ENCODE results near the gene SLC25A27.
"Not testable (repeated sequence)": the region's sequence is repeated elsewhere in the genome, so short reads cannot be mapped to it uniquely, and the experiment has no call there.

SLC25A27 gene, protein sequence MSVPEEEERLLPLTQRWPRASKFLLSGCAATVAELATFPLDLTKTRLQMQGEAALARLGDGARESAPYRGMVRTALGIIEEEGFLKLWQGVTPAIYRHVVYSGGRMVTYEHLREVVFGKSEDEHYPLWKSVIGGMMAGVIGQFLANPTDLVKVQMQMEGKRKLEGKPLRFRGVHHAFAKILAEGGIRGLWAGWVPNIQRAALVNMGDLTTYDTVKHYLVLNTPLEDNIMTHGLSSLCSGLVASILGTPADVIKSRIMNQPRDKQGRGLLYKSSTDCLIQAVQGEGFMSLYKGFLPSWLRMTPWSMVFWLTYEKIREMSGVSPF

DNA sequence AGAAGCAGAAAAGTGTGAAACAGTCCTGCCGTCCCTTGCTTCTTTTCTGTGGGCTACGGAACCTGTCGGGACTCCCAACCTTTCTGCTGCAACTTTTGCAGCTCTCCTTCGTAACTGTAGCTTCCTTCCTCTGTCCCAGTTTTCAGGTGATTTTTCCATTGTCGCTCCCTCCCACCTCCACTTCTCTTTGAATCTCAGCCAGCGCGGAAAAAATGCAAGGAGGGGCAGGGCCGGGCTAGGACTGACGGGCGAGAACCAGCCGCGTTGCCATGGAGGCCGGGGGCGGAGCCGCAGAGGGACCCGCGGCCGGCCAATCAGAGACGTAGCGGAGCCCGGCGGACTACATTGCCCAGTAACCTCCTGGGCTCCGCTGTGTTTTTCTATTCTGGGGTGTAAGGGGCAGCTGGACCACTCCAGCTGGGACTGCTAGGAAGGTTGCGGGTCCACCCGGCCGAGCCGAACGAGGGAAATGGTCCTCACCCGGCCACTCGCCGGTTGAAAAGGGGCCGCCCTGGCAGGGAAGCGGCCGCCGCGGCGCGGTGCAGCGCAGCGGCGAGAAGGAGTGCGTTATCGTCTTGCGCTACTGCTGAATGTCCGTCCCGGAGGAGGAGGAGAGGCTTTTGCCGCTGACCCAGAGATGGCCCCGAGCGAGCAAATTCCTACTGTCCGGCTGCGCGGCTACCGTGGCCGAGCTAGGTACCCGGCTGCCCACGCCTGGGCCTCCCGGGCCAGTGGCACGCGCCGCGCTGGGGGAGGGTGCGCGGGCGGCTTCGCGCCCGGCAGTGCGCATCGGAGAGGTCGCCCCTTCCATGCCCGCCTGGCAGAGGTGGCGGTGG, at the start of gene SLC25A27, which contains the start of gene CYP39A1:
Gene SLC25A27 (plus strand): TSS at position 373 of the 836 bp plus-strand sequence. CDS start 218 bp downstream, at position 591.
Gene CYP39A1 (minus strand): TSS at position 216 of the 836 bp plus-strand sequence. CDS start 236 bp downstream, outside the sequence.
- peak; percentile 94 for DNase-seq (ENCODE audit: low spot score)

DNA sequence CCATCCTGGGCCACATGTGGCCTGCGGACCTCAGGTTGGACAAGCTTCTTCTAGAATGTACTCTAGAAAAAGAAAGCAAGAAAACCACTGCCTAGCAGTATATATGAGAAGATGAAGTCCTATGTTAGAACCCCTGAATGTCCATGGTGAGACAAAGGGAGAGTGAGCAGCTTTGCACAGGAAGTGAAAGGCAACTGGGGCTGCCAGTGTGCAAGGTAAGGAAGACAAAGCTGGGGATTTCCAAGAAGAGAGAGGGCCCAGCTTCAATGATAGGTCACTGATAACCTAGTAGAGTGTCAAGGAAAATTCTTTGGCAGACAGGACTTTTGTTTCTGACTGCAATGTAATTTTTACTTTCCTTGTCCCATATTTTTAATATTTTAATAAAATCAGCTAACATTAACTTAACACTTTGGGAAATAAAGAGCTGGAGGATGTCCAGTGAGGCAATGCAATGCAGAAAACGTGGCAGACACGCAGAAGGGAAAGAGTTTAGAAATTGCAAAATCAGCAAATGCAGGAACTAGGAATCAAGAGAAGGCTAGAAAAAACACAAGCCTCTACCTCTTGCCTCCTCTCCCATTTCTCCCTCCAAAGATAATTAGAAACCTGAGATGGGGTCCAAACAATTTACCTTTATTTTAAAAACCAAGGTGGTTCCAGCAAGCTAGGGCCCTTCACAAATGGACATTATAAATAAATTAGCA, 47.5 kb upstream of the SLC25A27 start:
- DNase-seq (ENCODE audit: low spot score): no peak

DNA sequence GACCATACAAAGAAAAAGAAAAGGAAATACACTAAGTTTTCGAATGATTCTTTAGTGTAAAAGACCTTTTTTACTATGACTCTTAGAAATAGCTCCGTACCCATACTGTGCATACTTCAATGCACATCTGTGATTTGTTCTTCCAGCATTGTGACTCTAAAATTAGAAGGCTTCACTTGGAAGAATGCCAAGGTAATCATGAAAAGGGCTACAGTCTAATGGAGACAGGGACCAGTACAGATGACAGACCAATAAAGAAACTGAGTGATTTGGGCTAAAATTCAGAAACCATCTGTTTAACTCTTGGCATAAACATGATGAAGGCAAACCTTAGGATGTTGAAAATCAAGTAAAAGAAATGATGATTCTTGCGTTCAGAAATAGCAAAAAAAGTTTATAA, 46.4 kb upstream of the SLC25A27 start:
- no peak for DNase-seq (ENCODE audit: low spot score)

DNA sequence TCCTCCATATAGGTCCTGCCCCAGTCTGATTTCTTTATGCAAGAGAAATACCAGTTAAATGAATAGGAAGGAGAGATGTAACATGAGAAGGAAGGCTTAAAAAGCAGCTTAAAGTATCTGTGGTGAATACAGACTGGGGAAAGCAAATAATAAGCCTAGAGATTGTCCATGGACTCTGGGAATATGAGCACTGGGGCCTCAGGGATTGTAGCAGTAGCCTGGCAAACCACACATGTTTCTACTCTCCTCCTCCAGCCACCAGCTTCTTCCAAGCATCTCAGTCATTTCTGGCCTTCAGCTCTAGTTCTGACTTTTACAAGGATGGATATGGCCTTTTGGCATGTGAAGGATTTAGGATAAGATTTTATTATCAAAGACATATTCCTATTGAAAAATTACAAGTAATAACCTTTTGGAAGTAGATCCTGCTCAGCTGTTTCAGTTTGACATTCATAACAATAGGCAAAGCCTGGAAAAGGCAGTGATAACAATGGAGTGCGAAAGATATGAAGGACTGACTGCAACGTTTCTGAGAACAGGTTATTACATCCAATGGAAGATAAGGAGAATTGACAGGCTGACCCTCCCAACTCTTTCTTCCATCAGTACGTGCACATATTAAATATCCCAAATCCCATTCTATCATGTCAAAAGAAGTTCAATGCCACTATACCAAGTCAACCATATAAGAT, 41.8 kb upstream of the SLC25A27 start:
- DNase-seq (ENCODE audit: low spot score): no peak

DNA sequence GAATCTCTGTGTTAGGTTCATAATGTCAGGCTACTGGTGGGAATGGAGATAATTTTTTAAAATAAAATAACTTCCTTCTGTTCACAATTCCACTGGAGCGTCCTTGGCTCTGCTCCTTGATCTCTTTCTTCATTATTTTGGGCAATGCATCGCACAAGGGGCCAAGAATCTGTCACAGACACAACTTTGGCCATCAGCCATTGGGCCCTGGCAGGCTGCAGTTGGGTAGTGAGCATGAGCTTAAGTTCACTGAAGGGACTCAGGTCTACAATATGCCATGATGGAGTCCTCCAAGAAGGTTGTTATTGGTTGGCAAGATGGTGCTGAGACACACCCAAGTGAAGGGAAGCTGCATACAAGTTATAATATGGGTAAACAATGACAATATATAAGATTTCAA, 40.1 kb upstream of the SLC25A27 start:
- no peak for DNase-seq (ENCODE audit: low spot score)

DNA sequence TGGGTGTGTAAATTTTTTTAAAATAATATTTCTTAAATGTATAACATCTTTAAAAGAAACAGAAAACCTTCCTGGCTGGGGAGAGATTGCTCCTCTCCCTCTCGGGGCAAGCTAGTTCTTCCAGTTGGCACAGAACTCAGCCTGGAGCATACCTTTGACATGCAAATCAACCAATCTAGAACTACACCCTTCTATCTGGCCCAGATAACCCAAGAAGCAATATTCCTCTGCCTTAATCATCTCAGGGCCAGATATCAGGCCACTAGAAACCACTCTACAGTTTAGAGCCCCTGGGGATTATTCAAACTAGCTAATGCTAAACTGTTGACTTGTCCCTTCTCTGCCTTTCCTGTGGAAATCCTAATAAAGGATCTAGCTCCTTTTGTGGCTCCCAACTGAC, 34.0 kb upstream of the SLC25A27 start:
- DNase-seq (ENCODE audit: low spot score): no peak

DNA sequence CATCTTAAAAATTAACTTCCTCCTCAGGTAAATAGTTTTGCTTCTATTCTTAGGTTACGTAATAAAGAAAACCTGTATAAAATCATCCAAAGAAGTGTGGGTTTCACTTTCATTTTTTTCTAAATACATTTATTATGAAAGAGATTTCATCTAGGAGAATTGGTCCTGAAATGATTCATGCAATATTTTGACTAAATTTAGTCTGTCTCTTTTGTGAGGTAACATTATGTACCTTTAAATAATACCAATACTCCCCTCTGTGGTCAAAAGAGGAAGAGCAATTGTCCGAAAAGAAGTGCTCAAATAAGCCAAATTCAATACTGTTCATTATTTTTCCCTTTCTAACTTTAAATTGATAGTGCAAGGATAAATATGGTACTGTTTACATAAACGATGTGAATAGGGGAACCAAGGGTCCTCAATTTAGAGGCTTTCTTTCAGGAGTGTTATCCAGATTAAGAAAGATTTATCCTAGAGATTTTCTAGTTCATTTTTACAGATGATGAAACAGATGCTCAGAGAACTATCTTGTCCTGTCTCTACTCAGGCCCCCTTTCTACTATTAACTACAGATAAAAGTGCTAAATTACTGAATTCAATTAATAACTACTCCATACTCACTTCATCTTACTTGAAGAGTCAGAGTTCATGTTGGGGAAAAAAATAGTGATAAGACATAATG, 26.4 kb upstream of the SLC25A27 start:
- no peak for DNase-seq (ENCODE audit: low spot score)

DNA sequence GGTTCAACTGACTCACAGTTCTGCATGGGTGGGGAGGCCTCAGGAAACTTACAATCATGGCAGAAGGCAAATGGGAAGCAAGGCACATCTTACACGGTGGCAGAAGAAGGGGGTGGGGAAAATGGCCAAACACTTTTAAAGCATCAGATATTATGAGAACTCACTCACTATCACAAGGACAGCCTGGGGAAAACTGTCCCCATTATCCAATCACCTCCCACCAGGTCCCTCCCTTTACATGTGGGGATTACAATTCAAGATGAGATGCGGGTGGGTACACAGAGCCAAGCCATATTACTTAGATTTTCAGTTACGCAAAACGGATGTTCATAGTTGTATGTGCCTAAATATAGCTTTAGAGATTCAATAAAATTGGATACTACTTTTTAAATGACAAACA, 25.8 kb upstream of the SLC25A27 start:
- DNase-seq (ENCODE audit: low spot score): no peak

DNA sequence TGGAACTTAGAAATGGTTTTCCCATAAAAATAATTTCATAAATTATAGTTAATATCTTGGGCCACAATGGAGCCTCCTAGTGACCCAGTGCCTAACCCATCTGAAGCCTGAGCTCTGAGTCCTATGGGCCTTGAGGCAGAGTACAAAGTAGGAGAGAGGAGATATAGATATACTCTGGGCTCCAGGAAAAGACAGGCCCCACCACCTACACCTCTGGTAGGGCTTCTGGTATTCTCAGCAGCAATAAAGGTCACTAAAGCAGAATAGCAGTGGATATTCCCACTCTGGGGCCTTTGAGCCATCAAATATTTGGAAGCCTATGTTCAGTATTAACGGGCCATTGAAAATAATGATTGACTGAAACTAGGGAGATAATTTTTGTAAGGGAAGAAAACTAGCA, 24.3 kb upstream of the SLC25A27 start:
- no peak for DNase-seq (ENCODE audit: low spot score)

DNA sequence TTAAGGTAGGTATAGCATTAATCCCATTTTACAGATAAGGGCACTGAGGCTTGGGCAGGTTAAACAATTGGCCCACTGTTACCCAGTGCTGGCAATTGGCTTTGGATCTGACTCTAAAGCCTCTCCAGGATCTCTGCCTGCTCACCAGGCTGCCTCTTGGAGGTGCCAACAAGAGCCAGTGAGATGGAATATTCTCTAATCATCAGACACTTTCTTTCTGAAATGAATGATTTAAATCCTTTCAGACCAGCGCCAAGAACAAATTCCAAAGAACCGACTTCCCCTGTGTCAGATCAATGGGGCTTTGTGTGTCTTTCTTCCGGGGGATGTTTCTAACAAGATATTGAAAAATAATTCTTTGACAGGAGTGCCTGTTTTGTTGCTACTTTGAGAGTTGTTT, 23.8 kb upstream of the SLC25A27 start:
- no peak for DNase-seq (ENCODE audit: low spot score)

DNA sequence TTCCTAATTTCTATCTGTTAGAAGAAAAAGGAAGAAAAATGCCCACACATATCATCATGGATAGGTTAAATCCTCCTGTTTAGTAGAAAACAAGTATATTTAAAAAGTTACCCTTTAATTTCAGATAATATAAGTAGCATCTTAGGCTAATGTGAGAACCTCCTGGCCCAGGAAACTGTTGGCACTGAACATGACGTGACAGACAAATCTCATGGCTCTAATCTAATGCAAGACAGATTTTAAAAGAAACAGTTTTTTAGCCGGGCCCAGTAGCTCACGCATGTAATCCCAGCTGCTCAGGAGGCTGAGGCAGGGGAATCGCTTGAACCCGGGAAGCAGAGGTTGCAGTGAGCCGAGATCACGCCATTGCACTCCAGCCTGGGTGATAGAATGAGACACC, 23.1 kb upstream of the SLC25A27 start:
- DNase-seq (ENCODE audit: low spot score): no peak

DNA sequence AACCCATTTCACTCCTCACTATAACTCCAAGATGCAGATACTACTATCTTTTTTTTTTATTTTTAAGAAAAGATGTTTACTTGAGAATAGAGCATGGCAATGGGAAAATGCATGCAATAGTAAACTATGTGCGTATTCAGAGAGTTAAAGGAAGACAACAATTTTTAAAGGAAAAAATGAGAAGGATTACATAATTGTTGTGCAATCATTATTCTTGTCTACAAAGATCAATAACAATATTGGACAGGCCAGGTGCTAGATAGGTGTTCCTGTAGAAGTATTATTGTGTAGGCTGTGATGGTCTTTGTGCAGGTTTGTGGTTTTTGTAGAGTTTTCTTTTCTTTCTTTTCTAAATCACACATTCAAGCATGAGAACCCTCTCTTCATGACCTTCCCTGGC, 20.7 kb upstream of the SLC25A27 start:
- DNase-seq (ENCODE audit: low spot score): no peak

DNA sequence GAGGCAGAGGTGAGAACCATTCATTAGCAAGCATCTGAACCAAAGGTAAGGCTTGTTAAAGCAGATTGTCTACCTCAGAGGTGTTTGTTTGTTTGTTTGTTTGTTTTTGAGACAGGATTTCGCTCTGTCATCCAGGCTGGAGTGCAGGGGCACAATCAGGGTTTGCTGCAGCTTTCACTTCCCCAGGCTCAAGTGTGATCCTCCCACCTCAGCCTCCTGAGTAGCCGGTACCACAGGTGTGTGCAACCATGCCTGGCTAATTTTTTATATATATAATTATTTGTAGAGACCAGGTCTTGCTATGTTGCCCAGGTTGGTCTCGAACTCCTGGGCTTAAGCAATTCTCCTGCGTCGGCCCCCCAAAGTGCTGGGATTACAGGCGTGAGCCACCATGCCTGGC, 17.3 kb upstream of the SLC25A27 start:
- no peak for DNase-seq (ENCODE audit: low spot score)

DNA sequence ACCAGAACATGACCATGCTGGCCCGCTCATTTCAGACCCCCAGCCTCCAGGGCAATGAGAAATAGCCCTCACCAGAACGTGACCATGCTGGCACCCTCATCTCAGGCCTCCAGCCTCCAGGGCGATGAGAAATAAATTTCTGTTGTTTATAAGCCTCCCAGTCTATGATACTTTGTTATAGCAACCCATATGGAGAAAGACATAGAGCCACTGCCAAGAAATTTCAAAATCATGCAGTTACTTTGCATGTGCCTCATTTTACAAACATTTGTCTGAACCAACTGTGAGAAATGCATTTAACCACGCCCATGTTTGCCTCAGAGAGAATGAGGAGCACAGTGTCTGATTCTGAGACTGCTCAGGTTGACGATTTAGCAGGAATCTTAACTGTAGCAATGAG, 15.6 kb upstream of the SLC25A27 start:
- DNase-seq (ENCODE audit: low spot score): no peak

DNA sequence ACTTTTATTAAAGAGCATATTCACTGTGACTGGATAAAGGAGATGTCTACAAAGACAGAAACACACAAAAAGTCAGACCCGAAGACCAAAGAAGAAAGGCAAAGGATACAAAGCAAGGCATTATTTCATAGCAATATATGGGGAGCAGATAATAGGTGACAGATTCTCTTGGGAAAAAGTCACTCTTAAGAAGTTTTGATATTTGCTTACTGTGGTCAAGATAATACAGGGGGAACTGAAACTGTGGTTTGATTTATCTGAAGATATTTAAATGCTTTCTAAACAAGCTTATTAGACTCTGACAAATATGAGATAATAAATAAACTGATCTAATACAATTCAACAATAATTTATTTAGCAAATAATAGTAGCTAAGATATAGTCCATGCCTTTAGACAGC, 14.8 kb upstream of the SLC25A27 start:
- no peak for DNase-seq (ENCODE audit: low spot score)

DNA sequence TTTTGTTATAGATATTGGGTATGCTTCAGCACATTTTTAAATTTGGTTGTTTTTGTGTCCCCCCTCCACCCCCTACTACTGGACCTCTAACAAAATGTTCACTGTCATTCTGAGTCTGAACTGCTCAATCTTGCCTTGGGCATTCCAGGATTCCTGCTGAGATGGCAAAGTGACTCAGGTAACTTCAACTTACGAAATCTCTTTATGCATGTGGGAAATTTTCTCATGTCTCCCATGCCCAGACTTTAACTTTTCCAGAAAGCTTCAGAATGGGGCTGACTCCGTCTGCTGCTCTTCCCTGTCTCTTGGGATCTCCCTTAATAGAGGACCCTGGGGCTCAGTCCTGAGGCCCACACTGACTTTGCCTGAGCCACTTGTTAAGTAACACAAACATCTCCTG, 14.1 kb upstream of the SLC25A27 start:
- no peak for DNase-seq (ENCODE audit: low spot score)

DNA sequence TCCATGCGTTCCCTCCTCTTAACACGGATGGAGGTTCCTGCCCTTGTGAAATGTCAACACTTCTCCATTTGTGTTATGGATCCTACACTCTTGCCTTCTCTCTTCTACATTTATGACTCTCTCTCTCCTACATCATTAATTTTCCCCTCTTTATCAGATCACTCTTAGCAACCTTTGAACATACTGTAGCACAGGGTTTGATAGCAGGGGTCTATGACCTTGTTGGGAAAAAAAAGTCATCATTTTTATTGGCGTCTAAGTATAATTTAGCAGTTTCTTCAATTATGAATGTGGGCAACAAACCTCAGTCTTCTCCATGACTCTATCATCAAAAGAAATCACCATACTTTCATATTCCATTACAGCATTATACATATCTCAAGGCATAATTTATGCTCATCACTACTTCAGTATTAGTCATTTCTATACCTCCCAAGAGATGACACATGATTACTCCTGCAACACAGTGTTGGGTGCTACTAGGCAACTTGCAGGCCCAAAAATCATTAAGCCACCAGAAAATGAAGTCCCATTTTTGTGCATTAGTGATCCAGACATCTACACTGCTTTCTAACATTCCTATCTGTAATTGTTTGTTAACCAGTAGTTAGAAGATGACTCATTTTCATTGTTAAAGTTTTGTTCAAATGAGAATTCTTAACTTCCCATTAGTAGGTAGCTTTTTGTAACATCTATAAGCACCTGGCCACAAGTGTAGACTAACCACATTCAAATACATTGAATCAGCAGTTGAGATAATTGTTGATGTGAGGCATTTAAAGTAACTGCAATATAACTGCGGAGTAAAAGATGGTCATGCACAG, 9.6 kb upstream of the SLC25A27 start:
- DNase-seq (ENCODE audit: low spot score): no peak

DNA sequence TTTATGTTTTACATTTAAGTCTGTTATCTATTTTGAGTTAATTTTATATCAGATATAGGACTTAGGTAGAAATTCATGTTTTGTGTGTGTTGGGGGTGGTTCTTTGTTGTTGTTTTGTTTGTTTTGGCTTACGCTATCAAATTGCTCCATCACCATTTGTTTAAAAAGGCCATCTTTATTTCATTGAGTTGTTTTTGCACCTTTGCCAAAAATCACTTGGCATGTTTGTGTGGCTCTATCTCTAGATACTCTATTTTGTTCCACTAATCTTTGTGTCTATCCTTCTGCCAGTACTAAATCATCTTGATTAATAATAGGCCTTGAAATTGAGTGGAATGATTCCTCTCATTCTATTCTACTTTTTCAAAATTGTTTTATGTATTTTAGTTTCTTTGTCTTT, 7.5 kb upstream of the SLC25A27 start:
- no peak for DNase-seq (ENCODE audit: low spot score)

DNA sequence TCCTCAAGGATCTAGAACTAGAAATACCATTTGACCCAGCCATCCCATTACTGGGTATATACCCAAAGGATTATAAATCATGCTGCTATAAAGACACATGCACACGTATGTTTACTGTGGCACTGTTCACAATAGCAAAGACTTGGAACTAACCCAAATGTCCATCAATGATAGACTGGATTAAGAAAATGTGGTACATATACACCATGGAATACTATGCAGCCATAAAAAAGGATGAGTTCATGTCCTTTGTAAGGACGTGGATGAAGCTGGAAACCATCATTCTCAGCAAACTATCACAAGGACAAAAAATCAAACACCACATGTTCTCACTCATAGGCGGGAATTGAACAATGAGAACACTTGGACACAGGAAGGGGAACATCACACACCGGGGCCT, 4.7 kb upstream of the SLC25A27 start:
- DNase-seq (ENCODE audit: low spot score): not testable (repeated sequence)

DNA sequence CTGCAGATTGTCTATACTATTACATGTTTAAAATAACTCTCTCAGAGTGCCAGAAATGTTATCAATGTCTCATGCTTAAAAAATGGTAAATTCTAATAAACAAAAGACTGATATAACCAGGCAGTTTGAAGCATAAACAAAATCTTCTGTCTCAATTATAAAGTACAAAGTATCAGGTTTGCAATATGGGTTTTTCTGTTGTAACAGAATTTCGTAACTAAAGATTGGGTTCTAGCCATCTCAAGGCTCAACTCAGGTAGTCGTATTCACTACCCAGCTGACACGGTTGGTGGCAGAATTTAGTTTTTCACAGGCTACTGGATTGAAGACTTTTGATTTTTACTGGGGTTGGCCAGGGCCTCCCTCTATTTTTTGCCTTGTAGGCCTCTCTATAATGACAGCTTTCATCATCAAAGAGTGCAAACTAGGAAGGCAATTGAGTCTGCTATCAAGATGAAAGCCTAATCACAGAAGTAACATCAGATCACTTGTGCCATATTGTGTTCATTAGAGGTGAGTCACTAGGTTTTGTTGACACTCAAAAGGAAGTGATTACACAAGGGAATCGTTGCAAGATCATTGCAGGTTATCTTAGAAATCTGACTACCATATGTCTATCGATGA, 3.8 kb upstream of the SLC25A27 start:
- no peak for DNase-seq (ENCODE audit: low spot score)
